NB4 (cell line): Measurements from ENCODE around the gene SNTG2.

Experiments
- CTCF ChIP-seq: IDR thresholded peaks from one replicate; pipeline ENCODE4 v1.5.1; 2012; ENCODE audit warnings: low read depth, low read length
- MAX ChIP-seq: IDR thresholded peaks from 2 replicates; pipeline ENCODE4 v1.6.1; 2011; ENCODE audit warnings: low read depth, low read length
- POLR2A ChIP-seq: IDR thresholded peaks from 2 replicates; pipeline ENCODE4 v1.6.1; 2011; ENCODE audit warnings: mild to moderate bottlenecking; ENCODE audit not compliant: insufficient read length; ENCODE audit errors: extremely low read depth

- TF ChIP-seq CTCF = no peak
- TF ChIP-seq POLR2A = no peak
- TF ChIP-seq MAX = no peak
Measured at GRCh38 chr2:1117569-1117968, 166.9 kb downstream of the SNTG2 start.
